Coronary artery (tissue), 2 donors: ENCODE results near the gene NPBWR2.

Source experiments
- DNase-seq: peaks from one replicate; pipeline ENCODE4 v3.0.0-alpha.2; 2017; ENCODE audit warnings: low spot score
- H3K27ac ChIP-seq, 2 donors: fragments of 200-600 bp; sonication (generic); one replicate each; pipeline ENCODE4 v1.5.1; 2016 to 2019
- H3K4me3 ChIP-seq: fragments of 200-600 bp; sonication (generic); 2 replicates; pipeline ENCODE4 v1.5.1; 2016; ENCODE audit warnings: mild to moderate bottlenecking, moderate library complexity
- TF ChIP-seq, protein P1 (sequence below): fragments of 200-600 bp; sonication (generic); IDR thresholded peaks from one replicate; pipeline ENCODE4 v1.5.1; 2019; ENCODE audit warnings: antibody characterized with exemption

NPBWR2 gene

DNA sequence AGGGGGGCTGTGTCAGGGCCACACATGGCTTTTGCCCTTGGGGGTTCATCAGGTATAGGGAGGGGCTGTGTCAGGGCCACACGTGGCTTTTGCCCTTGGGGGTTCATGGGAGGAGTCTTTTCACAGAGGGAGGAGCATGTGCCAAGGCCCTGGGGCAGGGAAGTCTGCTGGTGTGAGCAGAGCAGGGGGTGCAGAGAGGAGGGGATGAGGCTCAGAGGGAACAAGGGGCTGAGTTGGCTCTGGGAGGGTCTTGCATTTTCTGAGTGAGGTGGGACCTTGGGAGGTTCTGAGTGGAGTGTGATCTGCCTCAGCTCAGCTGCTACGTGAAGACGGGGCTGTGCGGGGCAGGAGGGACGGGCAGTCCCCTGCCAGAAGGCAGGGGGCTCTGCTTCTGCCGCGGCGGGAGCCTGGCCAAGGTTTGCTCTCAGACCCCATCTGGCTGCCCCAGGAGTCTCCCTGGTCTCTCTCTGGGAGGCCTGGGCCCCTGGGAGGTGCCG is 51.9 kb downstream of the NPBWR2 start:
- TF ChIP-seq, protein P1, sequence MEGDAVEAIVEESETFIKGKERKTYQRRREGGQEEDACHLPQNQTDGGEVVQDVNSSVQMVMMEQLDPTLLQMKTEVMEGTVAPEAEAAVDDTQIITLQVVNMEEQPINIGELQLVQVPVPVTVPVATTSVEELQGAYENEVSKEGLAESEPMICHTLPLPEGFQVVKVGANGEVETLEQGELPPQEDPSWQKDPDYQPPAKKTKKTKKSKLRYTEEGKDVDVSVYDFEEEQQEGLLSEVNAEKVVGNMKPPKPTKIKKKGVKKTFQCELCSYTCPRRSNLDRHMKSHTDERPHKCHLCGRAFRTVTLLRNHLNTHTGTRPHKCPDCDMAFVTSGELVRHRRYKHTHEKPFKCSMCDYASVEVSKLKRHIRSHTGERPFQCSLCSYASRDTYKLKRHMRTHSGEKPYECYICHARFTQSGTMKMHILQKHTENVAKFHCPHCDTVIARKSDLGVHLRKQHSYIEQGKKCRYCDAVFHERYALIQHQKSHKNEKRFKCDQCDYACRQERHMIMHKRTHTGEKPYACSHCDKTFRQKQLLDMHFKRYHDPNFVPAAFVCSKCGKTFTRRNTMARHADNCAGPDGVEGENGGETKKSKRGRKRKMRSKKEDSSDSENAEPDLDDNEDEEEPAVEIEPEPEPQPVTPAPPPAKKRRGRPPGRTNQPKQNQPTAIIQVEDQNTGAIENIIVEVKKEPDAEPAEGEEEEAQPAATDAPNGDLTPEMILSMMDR = no peak
- no peak overlapping the region for H3K4me3 ChIP-seq

DNA sequence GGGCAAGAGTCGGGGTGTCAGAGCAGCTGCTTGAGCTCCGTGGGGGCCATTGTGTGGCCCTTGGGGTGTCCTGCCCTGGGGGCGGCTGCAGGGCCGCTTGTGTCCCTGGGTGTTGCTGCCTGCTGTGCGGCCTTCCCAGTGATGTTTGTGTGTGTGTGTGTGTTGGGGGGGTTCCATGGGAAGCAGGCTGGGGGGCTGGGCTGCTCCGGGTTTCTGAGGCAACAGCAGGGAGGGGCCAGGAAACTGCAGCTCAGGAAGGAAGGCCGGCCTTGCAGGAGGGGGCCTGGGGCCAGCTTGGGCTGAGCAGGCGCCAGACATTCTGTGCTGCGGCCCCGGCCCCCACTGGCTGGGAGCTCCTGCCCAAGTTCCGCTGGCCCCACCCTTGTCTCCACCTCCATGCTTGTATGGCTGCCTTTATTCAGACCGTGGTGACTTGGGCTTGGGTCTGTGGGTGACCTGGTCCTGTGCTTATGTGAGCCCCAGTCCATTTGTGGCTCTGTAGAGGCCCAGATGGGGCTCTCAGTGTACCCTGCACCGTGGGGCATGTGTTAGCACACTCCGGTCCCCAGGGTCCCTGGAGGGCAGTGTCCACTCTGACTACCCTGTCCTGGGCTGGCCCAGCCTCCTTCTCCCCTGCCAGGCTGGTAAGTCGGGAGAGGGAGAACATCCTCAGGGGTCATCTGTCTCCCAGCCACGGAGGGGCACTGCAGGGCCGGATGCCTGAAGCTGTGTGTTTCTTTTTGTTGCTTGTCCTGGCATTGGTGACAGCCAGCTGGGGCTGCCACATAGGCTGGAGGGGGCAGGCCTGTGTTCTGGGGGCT is 53.3 kb downstream of the NPBWR2 start:
- TF ChIP-seq, protein P1 = no peak
- no peak for DNase-seq
- H3K27ac ChIP-seq = peak overlapping the region in 1 of 2 donors; percentile 79
- H3K4me3 ChIP-seq = no peak overlapping the region

More for the DNA sequence above, 51.9 kb downstream of the NPBWR2 start:
- peak overlapping the region in 1 of 2 donors; percentile 74 for H3K27ac ChIP-seq
- no peak for DNase-seq
